ENCODE results near the gene FAM240A. TPM values are rescaled to one million over a fixed set of nuclear protein-coding genes. Genes with fewer than 3 reads are reported as not detected.

The FAM240A gene
- total and polyA plus RNA-seq, 2 donors (not counting 3 experiments of a cell fraction or from before 2014, with no cell fraction given): not detected

DNA sequence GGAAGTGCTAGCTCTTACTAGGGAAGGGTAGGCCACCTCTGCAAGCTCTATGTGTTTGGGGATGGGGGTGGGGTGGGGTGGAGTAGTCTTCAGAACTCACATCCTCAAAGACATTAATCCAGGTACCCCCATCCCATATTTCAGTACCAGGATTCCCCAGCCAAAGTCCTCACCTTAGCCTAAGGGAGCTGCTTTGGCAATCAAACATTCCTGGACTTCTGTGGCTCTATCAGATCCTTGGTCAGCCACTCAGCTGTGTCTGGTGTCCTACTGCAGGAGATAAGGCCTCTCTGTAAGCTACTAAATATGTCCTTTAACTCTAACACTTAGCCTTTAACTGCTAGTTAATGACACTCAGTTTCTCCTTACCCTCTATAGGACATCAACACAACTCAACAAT lies 26.9 kb downstream of the FAM240A start:
- no peak overlapping the region for H3K9ac ChIP-seq (replicated peaks; ENCODE audit: extremely low read depth, insufficient read depth, low read length)
- H3K4me2 ChIP-seq (ENCODE audit: insufficient read depth, low read length): no peak overlapping the region
- no peaks in the 10 kb centered on the region for H3K4me1 ChIP-seq (ENCODE audit: control insufficient read depth, extremely low read depth, insufficient read depth, low read length)
- no peak overlapping the region for H2AFZ ChIP-seq (ENCODE audit: low read depth, low read length)
- ChIA-PET CTCF (interaction anchor here (1.0 to 1.4 kb wide), 2 partner anchors 9 to 156 kb away, joined by 5 to 6 read pairs; no protein-coding TSS in a partner anchor), POLR2A (no interaction called here)
- no peak overlapping the region for H3K4me3 ChIP-seq (replicated peaks in 1 of 3; ENCODE audit: insufficient read depth in 1 of 3, low read depth in 1 of 3, low read length in 3 of 3)
- H3K9me1 ChIP-seq (replicated peaks; ENCODE audit: control insufficient read depth, extremely low read depth, insufficient read depth, low read length): no peaks in the 10 kb centered on the region
- intact Hi-C loops (cut with micrococcal nuclease) (no loop called here), dilution Hi-C loops (cut with MboI; ENCODE audit: extremely low pct_ligation_motif_present, low sequenced_read_pairs) (no loop called here)
- DNase-seq (ENCODE audit: low read depth, low spot score): no peak
- no peak for FAIRE-seq
- no peaks in the 10 kb centered on the region for H3K79me2 ChIP-seq (ENCODE audit: control insufficient read depth, insufficient read depth, low read length)
- H3K9me3 ChIP-seq (replicated peaks; ENCODE audit: control insufficient read depth, insufficient read depth, low read length): no peaks in the 10 kb centered on the region
- H3K27me3 ChIP-seq (ENCODE audit: control insufficient read depth in 2 of 2, insufficient read depth in 2 of 2, low read length in 2 of 2): peaks cover 10 to 13% of the 10 kb centered on the region in 2 experiments
- no peak overlapping the region for H3K27ac ChIP-seq (ENCODE audit: insufficient read depth, low read depth, low read length)
- no peaks in the 10 kb centered on the region for H4K20me1 ChIP-seq (replicated peaks; ENCODE audit: control insufficient read depth, extremely low read depth, insufficient read depth, low read length)
- BruUV-seq (replicated peaks): no TSS peak
- no peaks in the 10 kb centered on the region for H3K36me3 ChIP-seq (ENCODE audit: control insufficient read depth in 2 of 2, extremely low read depth in 1 of 2, insufficient read depth in 2 of 2, low read length in 2 of 2)
- TF ChIP-seq FOS (IDR thresholded peaks at IDR 0.05; ENCODE audit: borderline replicate concordance, insufficient read depth, low read length) (no peak), MAX (IDR thresholded peaks at IDR 0.05; ENCODE audit: insufficient read depth, insufficient read length) (no peak), POLR2AphosphoS5 (IDR thresholded peaks at IDR 0.05; ENCODE audit: insufficient read depth, low read depth, low read length) (no peak), MYC (IDR thresholded peaks at IDR 0.05; ENCODE audit: low read depth, low read length) (no peak), EZH2 (IDR thresholded peaks at IDR 0.05; ENCODE audit: borderline replicate concordance, low read depth, low read length, severe bottlenecking) (no peak)

GRCh38 chr3:46640927-46641326 lies 28.6 kb downstream of the FAM240A start:
- Histone ChIP-seq H3K36me3 (ENCODE audit: control insufficient read depth in 2 of 2, extremely low read depth in 1 of 2, insufficient read depth in 2 of 2, low read length in 2 of 2) (no peaks in the 10 kb centered on the region), H3K4me1 (ENCODE audit: control insufficient read depth, extremely low read depth, insufficient read depth, low read length) (no peaks in the 10 kb centered on the region), H3K9me1 (replicated peaks; ENCODE audit: control insufficient read depth, extremely low read depth, insufficient read depth, low read length) (no peaks in the 10 kb centered on the region), H4K20me1 (replicated peaks; ENCODE audit: control insufficient read depth, extremely low read depth, insufficient read depth, low read length) (no peaks in the 10 kb centered on the region), H3K4me2 (ENCODE audit: insufficient read depth, low read length) (no peak overlapping the region), H3K9ac (replicated peaks; ENCODE audit: extremely low read depth, insufficient read depth, low read length) (no peak overlapping the region), H3K27me3 (ENCODE audit: control insufficient read depth in 2 of 2, insufficient read depth in 2 of 2, low read length in 2 of 2) (peaks cover 10% of the 10 kb centered on the region in 2 experiments), H3K4me3 (replicated peaks in 1 of 3; ENCODE audit: insufficient read depth in 1 of 3, low read depth in 1 of 3, low read length in 3 of 3) (no peak overlapping the region), H2AFZ (ENCODE audit: low read depth, low read length) (no peak overlapping the region), H3K27ac (ENCODE audit: insufficient read depth, low read depth, low read length) (no peak overlapping the region), H3K79me2 (ENCODE audit: control insufficient read depth, insufficient read depth, low read length) (no peaks in the 10 kb centered on the region), H3K9me3 (replicated peaks; ENCODE audit: control insufficient read depth, insufficient read depth, low read length) (no peaks in the 10 kb centered on the region)
- CTCF ChIA-PET: interaction anchor here (0.6 to 1.6 kb wide), 5 partner anchors 11 to 668 kb away, joined by 3 to 7 read pairs (median 3); no protein-coding TSS in a partner anchor
- no TSS peak for BruUV-seq (replicated peaks)
- DNase-seq (ENCODE audit: low read depth, low spot score) (no peak), FAIRE-seq (no peak)
- dilution Hi-C loops (cut with MboI; ENCODE audit: extremely low pct_ligation_motif_present, low sequenced_read_pairs): no loop called here
- POLR2A ChIA-PET: no interaction called here
- intact Hi-C loops (cut with micrococcal nuclease): no loop called here
- TF ChIP-seq FOS (IDR thresholded peaks at IDR 0.05; ENCODE audit: borderline replicate concordance, insufficient read depth, low read length): no peak
- no peak for TF ChIP-seq POLR2AphosphoS5 (IDR thresholded peaks at IDR 0.05; ENCODE audit: insufficient read depth, low read depth, low read length)
- no peak for TF ChIP-seq JUN (IDR thresholded peaks at IDR 0.05; ENCODE audit: borderline replicate concordance, insufficient read depth, insufficient read length, low read depth)
- TF ChIP-seq MYC (IDR thresholded peaks at IDR 0.05; ENCODE audit: low read depth, low read length): no peak
- no peak for TF ChIP-seq GATA2 (IDR thresholded peaks at IDR 0.05; ENCODE audit: insufficient read depth, insufficient read length, low read depth, low read length)
- no peak for TF ChIP-seq MAX (IDR thresholded peaks at IDR 0.05; ENCODE audit: insufficient read depth, insufficient read length)
- TF ChIP-seq, protein P1, sequence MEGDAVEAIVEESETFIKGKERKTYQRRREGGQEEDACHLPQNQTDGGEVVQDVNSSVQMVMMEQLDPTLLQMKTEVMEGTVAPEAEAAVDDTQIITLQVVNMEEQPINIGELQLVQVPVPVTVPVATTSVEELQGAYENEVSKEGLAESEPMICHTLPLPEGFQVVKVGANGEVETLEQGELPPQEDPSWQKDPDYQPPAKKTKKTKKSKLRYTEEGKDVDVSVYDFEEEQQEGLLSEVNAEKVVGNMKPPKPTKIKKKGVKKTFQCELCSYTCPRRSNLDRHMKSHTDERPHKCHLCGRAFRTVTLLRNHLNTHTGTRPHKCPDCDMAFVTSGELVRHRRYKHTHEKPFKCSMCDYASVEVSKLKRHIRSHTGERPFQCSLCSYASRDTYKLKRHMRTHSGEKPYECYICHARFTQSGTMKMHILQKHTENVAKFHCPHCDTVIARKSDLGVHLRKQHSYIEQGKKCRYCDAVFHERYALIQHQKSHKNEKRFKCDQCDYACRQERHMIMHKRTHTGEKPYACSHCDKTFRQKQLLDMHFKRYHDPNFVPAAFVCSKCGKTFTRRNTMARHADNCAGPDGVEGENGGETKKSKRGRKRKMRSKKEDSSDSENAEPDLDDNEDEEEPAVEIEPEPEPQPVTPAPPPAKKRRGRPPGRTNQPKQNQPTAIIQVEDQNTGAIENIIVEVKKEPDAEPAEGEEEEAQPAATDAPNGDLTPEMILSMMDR (IDR thresholded peaks at IDR 0.05; ENCODE audit: extremely low read depth in 1 of 2, insufficient read depth in 1 of 2, low read depth in 1 of 2, low read length in 2 of 2): no peak
- no peak for TF ChIP-seq POLR2A (IDR thresholded peaks at IDR 0.05; ENCODE audit: low read depth, low read length)
- TF ChIP-seq EZH2 (IDR thresholded peaks at IDR 0.05; ENCODE audit: borderline replicate concordance, low read depth, low read length, severe bottlenecking): no peak

Measured in endothelial cell of umbilical vein (primary cell).